ENCODE results near the gene TENT5C. TPM values are rescaled to one million over a fixed set of nuclear protein-coding genes. Genes with fewer than 3 reads are reported as not detected.

The TENT5C gene
- total and polyA plus RNA-seq, 10 of the 15 experiments (the other 5 are each of a cell fraction or from before 2014, with no cell fraction given): 0.19 to 2.4 (median 0.78) TPM

DNA sequence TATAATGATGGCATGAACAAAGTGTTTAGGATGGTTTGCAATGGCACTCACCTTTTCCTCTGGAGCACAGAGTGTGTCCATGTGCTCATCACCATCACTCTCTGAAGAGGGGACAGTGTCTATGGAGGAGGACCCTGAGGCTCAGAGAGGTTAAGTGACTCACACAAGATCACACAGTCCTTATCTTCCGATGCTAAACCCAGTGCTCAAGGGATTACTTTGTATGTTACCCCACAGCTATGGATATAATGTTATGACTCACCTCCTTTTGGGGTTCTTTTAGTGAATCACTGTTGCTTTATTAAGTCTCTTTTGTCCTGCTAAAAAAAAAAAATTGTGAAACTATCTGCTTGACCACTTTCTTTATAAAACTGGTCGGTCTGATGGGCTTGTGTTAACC is 67.6 kb downstream of the TENT5C start:
- 17% methylated on average over 2 of the region's 2 CpGs for WGBS (ENCODE audit: insufficient coverage, insufficient replicate concordance, low lambda C conversion rate, missing lambda C conversion rate)
- peaks cover 12 to 15% of the 10 kb centered on the region in 2 experiments for H3K27me3 ChIP-seq (replicated peaks in 1 of 2; ENCODE audit: control insufficient read depth in 2 of 2, insufficient read depth in 2 of 2, low read length in 1 of 2)
- no TSS peak for BruUV-seq (replicated peaks)
- H3K79me2 ChIP-seq (ENCODE audit: control insufficient read depth, insufficient read depth, low read length): no peaks in the 10 kb centered on the region
- H3K4me3 ChIP-seq: no peak overlapping the region
- SMC1A ChIA-PET (ENCODE audit: uncharacterized antibody, unreplicated experiment): interaction anchor here (1.5 to 6.5 kb wide), 2 partner anchors 138 to 222 kb away, joined by 3 to 40 read pairs; no protein-coding TSS in a partner anchor
- in situ Hi-C loops (cut with MboI) (loop anchor here (5.0 to 25.0 kb wide), 2 partner anchors 136 to 1111 kb away; partner anchors contain the start of gene CD58), intact Hi-C loops (cut with micrococcal nuclease; ENCODE audit: unreplicated experiment) (no loop called here)
- H3K9me3 ChIP-seq (replicated peaks; ENCODE audit: control insufficient read depth, insufficient read depth, low read length): no peaks in the 10 kb centered on the region
- TF ChIP-seq NR2C1 (IDR thresholded peaks at IDR 0.05) (no peak), ATF7 (IDR thresholded peaks at IDR 0.05; ENCODE audit: low read depth) (no peak)
- no peak overlapping the region for H2AFZ ChIP-seq (ENCODE audit: control insufficient read depth, low read depth, low read length)
- DNase-seq (ENCODE audit: low read depth, low spot score) (no peak), FAIRE-seq (no peak), ATAC-seq (peak; percentile 27; the same call in 2 of the 3 replicates)
- CTCF ChIA-PET: interaction anchor here (0.7 to 11.7 kb wide), 7 partner anchors 18 to 602 kb away, joined by 3 to 151 read pairs (median 3); no protein-coding TSS in a partner anchor
- H3K4me1 ChIP-seq (ENCODE audit: control insufficient read depth, insufficient read depth, low read length): peaks cover 12% of the 10 kb centered on the region
- POLR2A ChIA-PET: no interaction called here
- H3K4me2 ChIP-seq (ENCODE audit: control insufficient read depth, insufficient read depth): no peak overlapping the region
- H3K9ac ChIP-seq (ENCODE audit: control insufficient read depth, insufficient read depth, low read length): no peak overlapping the region
- no peaks in the 10 kb centered on the region for H4K20me1 ChIP-seq (ENCODE audit: control insufficient read depth, insufficient read depth)
- RAD21 ChIA-PET (ENCODE audit: unreplicated experiment): interaction anchor here (1.5 kb wide), 1 partner anchor 139 kb away, joined by 18 read pairs; no protein-coding TSS in a partner anchor
- no peak overlapping the region for H3K27ac ChIP-seq (ENCODE audit: control insufficient read depth, insufficient read depth)
- H3K36me3 ChIP-seq (ENCODE audit: control insufficient read depth in 2 of 2, insufficient read depth in 2 of 2, low read length in 1 of 2): no peaks in the 10 kb centered on the region

DNA sequence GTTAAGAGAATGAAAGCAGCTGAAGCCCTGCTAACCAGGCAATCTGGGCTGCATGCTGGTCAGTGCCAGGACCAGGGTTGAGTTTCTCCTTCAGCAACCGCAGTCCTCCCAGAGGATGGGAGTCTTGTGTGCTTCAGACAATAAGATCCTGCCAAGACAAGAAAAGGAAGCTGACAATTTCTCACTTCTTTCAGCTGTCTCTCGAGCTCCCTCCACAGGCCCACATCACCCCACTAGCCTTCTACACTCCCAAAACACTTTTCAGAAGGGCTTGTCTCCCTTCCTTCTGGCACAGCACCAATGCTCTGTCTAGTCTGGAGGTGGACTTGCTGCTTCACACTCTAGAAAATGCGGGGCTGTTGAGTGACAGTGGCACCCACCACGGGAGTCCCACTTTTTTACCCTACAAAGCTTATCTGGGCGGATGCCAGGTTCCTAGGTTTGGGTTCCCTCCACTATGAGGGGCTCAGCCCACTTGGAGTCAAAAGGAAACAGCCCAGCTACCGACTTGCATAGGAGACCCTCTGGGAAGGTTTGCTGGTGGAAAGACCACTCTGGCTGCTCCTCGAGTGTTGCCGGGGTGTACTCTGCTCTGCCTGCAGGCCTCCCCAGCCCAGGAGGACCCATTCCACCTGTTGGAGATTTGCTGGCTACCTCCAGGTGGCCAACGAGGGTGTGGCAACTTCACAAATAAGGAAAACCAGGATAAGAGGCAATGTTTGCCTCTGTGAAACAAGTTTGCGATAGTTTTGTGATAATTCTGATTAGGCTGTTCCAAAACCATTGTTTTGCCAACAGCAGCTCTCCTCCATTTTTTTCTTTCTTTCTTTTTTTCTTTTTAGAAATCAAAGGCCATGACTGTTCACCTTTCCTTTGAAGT is 68.9 kb downstream of the TENT5C start:
- Histone ChIP-seq H3K4me2 (ENCODE audit: control insufficient read depth, insufficient read depth) (no peak overlapping the region), H3K79me2 (ENCODE audit: control insufficient read depth, insufficient read depth, low read length) (no peaks in the 10 kb centered on the region), H3K4me3 (no peak overlapping the region), H2AFZ (ENCODE audit: control insufficient read depth, low read depth, low read length) (no peak overlapping the region; the same call in 1 of the 2 replicates), H4K20me1 (ENCODE audit: control insufficient read depth, insufficient read depth) (no peaks in the 10 kb centered on the region), H3K4me1 (ENCODE audit: control insufficient read depth, insufficient read depth, low read length) (peaks cover 12% of the 10 kb centered on the region), H3K27me3 (replicated peaks in 1 of 2; ENCODE audit: control insufficient read depth in 2 of 2, insufficient read depth in 2 of 2, low read length in 1 of 2) (peaks cover 8 to 10% of the 10 kb centered on the region in 2 experiments), H3K27ac (ENCODE audit: control insufficient read depth, insufficient read depth) (no peak overlapping the region), H3K9me3 (replicated peaks; ENCODE audit: control insufficient read depth, insufficient read depth, low read length) (no peaks in the 10 kb centered on the region), H3K36me3 (ENCODE audit: control insufficient read depth in 2 of 2, insufficient read depth in 2 of 2, low read length in 1 of 2) (no peaks in the 10 kb centered on the region), H3K9ac (ENCODE audit: control insufficient read depth, insufficient read depth, low read length) (no peak overlapping the region)
- in situ Hi-C loops (cut with MboI) (loop anchor here (5.0 to 25.0 kb wide), 2 partner anchors 137 to 1112 kb away; partner anchors contain the start of gene CD58), intact Hi-C loops (cut with micrococcal nuclease; ENCODE audit: unreplicated experiment) (loop anchor here (2.0 kb wide), 1 partner anchor 138 kb away; no protein-coding TSS in a partner anchor)
- POLR2A ChIA-PET: interaction anchor here (0.5 to 0.9 kb wide), 2 partner anchors 17 to 18 kb away, joined by 3 read pairs; no protein-coding TSS in a partner anchor
- ATAC-seq: peak; percentile 80
- CTCF ChIA-PET: interaction anchor here (0.7 to 11.7 kb wide), 13 partner anchors 10 to 220 kb away, joined by 3 to 151 read pairs (median 4); partner anchors contain the start of gene TENT5C
- RAD21 ChIA-PET (ENCODE audit: unreplicated experiment): interaction anchor here (1.2 to 1.5 kb wide), 2 partner anchors 140 to 162 kb away, joined by 6 to 18 read pairs; no protein-coding TSS in a partner anchor
- no peak for DNase-seq (ENCODE audit: low read depth, low spot score)
- 31% methylated on average over 10 of the region's 10 CpGs for WGBS (ENCODE audit: insufficient coverage, insufficient replicate concordance, low lambda C conversion rate, missing lambda C conversion rate)
- SMC1A ChIA-PET (ENCODE audit: uncharacterized antibody, unreplicated experiment): interaction anchor here (0.8 to 6.5 kb wide), 7 partner anchors 44 to 607 kb away, joined by 3 to 40 read pairs (median 3); no protein-coding TSS in a partner anchor
- FAIRE-seq: peak; percentile 90
- BruUV-seq (replicated peaks): no TSS peak
- TF ChIP-seq STAT1 (conservative IDR thresholded peaks at IDR 0.05): no peak
- 0 out of 2 replicates have a peak, but pooled peaks have one; percentile 23 for TF ChIP-seq WRNIP1 (IDR thresholded peaks at IDR 0.05; ENCODE audit: borderline replicate concordance, low read depth, low read length)
- TF ChIP-seq IRF4 (IDR thresholded peaks at IDR 0.05; ENCODE audit: low read depth, low read length): 0 out of 2 replicates have a peak, but pooled peaks have one; percentile 50
- TF ChIP-seq ASH2L (IDR thresholded peaks at IDR 0.05; ENCODE audit: borderline replicate concordance, low read depth): no peak
- TF ChIP-seq, protein P1, sequence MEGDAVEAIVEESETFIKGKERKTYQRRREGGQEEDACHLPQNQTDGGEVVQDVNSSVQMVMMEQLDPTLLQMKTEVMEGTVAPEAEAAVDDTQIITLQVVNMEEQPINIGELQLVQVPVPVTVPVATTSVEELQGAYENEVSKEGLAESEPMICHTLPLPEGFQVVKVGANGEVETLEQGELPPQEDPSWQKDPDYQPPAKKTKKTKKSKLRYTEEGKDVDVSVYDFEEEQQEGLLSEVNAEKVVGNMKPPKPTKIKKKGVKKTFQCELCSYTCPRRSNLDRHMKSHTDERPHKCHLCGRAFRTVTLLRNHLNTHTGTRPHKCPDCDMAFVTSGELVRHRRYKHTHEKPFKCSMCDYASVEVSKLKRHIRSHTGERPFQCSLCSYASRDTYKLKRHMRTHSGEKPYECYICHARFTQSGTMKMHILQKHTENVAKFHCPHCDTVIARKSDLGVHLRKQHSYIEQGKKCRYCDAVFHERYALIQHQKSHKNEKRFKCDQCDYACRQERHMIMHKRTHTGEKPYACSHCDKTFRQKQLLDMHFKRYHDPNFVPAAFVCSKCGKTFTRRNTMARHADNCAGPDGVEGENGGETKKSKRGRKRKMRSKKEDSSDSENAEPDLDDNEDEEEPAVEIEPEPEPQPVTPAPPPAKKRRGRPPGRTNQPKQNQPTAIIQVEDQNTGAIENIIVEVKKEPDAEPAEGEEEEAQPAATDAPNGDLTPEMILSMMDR (IDR thresholded peaks at IDR 0.05 in 2 of 3, conservative IDR thresholded peaks at IDR 0.05 in 1 of 3; ENCODE audit: control insufficient read depth in 2 of 3, extremely low read depth in 1 of 3, insufficient read depth in 1 of 3, low read depth in 3 of 3, low read length in 3 of 3): peak; percentile 70 to 74 (median 74); a peak in 5 of 6 replicates
- TF ChIP-seq IKZF1 (conservative IDR thresholded peaks at IDR 0.05): no peak
- no peak for TF ChIP-seq RUNX3 (IDR thresholded peaks at IDR 0.05; ENCODE audit: low read length)

All from GM12878 (cell line).